ENCODE data around the gene KREMEN1. TPM values are rescaled to one million over a fixed set of nuclear protein-coding genes. Genes with fewer than 3 reads are reported as not detected.

The KREMEN1 gene
- total RNA-seq, 2 donors from 2014 or later, result 8.4 to 13.9 TPM

DNA sequence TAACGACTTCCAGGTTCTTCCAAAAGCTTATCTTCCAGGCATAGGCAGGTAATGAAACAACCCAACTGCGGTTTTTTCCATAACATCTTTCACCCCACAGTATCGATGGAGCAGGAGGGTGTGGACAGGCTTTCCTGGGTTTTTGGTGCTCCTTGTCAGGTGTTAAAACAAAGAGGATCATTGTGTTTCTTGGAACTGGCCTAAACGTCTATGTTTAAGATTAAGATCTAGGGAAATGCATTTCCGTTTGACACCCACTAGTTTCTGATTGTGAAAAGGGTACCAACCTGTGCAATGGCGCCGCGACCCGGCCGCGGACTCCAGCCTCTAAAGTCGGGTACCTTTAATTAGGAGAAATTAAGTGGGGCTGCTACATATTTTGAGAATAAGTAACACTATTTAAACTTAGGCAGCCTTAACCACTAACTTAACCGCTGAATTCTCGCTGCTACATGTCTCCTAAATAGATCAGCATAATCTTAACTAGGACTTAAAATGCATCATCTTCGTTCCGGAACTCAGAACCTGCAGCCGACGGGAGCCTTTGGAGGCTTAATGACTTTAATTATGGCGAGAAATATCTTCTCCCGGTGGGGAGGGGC is 42.7 kb upstream of the KREMEN1 start:
- H3K27ac ChIP-seq, result peak overlapping the region; percentile 81 to 93
- H3K9me3 ChIP-seq, result no peaks in the 10 kb centered on the region
- DNase-seq (ENCODE audit: low spot score) (no peak), ATAC-seq (ENCODE audit: insufficient number of reproducible peaks, low FRiP score, low read depth) (no peak)
- no peaks in the 10 kb centered on the region for H3K27me3 ChIP-seq (replicated peaks; ENCODE audit: insufficient read depth)
- H3K4me3 ChIP-seq, result peak overlapping the region; percentile 70
- H3K4me1 ChIP-seq (ENCODE audit: control insufficient read depth in 1 of 2, low read depth in 2 of 2), result peaks cover 18 to 37% of the 10 kb centered on the region in 2 donors
- TF ChIP-seq CTCF (IDR thresholded peaks at IDR 0.05), result no peak
- no peaks in the 10 kb centered on the region for H3K36me3 ChIP-seq

- no peak for ATAC-seq (ENCODE audit: insufficient number of reproducible peaks, low FRiP score, low read depth)
- Histone ChIP-seq H3K4me3 (peak overlapping the region; percentile 70), H3K4me1 (ENCODE audit: control insufficient read depth in 1 of 2, low read depth in 2 of 2) (peaks cover 18 to 37% of the 10 kb centered on the region in 2 donors), H3K27ac (peak overlapping the region; percentile 81 to 93), H3K36me3 (no peaks in the 10 kb centered on the region), H3K9me3 (no peaks in the 10 kb centered on the region), H3K27me3 (replicated peaks; ENCODE audit: insufficient read depth) (no peaks in the 10 kb centered on the region)
- peak; percentile 40 for DNase-seq (ENCODE audit: low spot score)
- TF ChIP-seq CTCF (IDR thresholded peaks at IDR 0.05), result no peak
Observed at GRCh38 chr22:29030618-29031226, 42.1 kb upstream of the KREMEN1 start.

DNA sequence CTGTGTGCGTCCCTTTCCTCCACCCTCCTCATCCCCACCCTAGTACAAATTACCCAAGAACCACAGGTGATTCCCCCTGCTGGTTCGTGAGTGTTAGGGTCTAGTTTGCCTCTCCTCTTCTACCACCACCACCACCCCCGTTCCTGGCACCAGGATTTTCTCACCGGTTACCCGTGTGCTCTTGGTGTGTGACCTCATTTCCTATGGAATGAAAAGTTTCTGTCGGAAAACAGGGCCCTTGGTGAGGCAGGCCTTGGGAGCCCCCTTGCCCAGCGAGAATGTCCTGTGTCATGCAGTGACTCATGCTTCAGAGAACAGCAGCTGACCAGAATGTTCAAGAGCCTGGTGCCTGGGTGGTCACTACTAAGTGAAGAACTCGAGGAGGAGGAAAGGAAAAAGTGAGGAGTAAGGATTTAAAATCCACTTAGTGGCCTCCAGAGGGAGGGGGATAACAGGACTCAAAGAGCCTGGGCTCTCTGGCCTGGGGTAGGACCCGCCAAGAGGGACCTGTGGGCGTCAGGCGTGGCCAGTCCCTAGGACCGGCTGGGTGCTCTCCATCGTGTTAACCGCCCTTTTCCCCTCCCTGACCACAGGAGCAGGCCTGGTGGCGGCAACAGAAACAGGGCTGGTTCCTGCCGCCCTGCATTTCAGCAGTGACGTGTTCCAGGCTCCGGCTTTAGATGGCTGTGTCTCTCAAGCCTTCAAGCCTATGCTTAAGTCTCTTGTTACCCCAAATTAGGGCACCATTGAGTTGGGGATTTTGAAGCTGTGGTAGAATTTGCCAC is 41.4 kb upstream of the KREMEN1 start:
- Histone ChIP-seq H3K27ac (peak overlapping the region; percentile 81 to 93), H3K4me3 (peak overlapping the region; percentile 70), H3K36me3 (no peaks in the 10 kb centered on the region), H3K9me3 (no peaks in the 10 kb centered on the region), H3K27me3 (replicated peaks; ENCODE audit: insufficient read depth) (no peaks in the 10 kb centered on the region), H3K4me1 (ENCODE audit: control insufficient read depth in 1 of 2, low read depth in 2 of 2) (peaks cover 18 to 37% of the 10 kb centered on the region in 2 donors)
- peak; percentile 89 for ATAC-seq (ENCODE audit: insufficient number of reproducible peaks, low FRiP score, low read depth)
- TF ChIP-seq CTCF (IDR thresholded peaks at IDR 0.05), result peak; percentile 20
- peak; percentile 79 for DNase-seq (ENCODE audit: low spot score)

DNA sequence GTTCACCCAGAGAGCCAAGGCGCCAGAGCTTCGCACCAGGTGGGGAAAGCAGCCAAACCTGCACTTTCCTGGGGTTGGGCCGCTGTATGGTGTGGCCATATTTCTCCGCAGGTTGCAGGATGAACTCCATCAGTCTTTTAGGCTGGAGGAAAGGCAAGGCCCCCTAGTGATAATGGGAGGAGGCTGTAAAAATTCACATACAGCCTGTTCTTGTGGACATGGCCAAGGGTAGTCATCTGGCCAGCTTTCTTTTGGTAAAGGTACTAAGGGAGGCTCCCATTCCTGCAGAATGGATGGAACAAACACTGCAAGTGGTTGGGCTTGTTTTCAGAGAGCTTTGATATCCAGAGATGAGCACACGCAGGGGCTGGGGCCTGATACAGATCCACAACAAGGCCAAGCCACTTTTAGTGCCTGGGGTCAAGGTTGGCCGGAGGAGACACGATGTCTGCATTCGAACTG is 40.8 kb upstream of the KREMEN1 start:
- Histone ChIP-seq H3K27ac (peak overlapping the region; percentile 81 to 93), H3K4me1 (ENCODE audit: control insufficient read depth in 1 of 2, low read depth in 2 of 2) (peaks cover 18 to 37% of the 10 kb centered on the region in 2 donors), H3K9me3 (no peaks in the 10 kb centered on the region), H3K36me3 (no peaks in the 10 kb centered on the region), H3K4me3 (peak overlapping the region; percentile 70), H3K27me3 (replicated peaks; ENCODE audit: insufficient read depth) (no peaks in the 10 kb centered on the region)
- TF ChIP-seq CTCF (IDR thresholded peaks at IDR 0.05), result no peak
- ATAC-seq (ENCODE audit: insufficient number of reproducible peaks, low FRiP score, low read depth) (no peak), DNase-seq (ENCODE audit: low spot score) (no peak)

GRCh38 chr22:29032584-29032983 is 40.3 kb upstream of the KREMEN1 start:
- H3K4me3 ChIP-seq, result no peak overlapping the region
- H3K9me3 ChIP-seq, result no peaks in the 10 kb centered on the region
- no peaks in the 10 kb centered on the region for H3K27me3 ChIP-seq (replicated peaks; ENCODE audit: insufficient read depth)
- TF ChIP-seq CTCF (IDR thresholded peaks at IDR 0.05), result no peak
- peaks cover 18 to 37% of the 10 kb centered on the region in 2 donors for H3K4me1 ChIP-seq (ENCODE audit: control insufficient read depth in 1 of 2, low read depth in 2 of 2)
- ATAC-seq (ENCODE audit: insufficient number of reproducible peaks, low FRiP score, low read depth) (no peak), DNase-seq (ENCODE audit: low spot score) (no peak)
- peak overlapping the region; percentile 81 to 93 for H3K27ac ChIP-seq
- H3K36me3 ChIP-seq, result no peaks in the 10 kb centered on the region
